Medulla oblongata (tissue), 1 donor: ENCODE data around the gene LGR4.
"Not testable (repeated sequence)": the region's sequence is repeated elsewhere in the genome, so short reads cannot be mapped to it uniquely, and the experiment has no call there.

Experiments
- DNase-seq: peaks from one replicate; pipeline ENCODE4 v3.0.0-alpha.2; 2015; ENCODE audit errors: extremely low spot score

LGR4 gene

GRCh38 chr11:27459191-27459590, 13.4 kb downstream of the LGR4 start:
- DNase-seq: no peak

- DNase-seq: no peak
Measured at GRCh38 chr11:27458182-27458581, 14.4 kb downstream of the LGR4 start.

GRCh38 chr11:27456795-27457329, 15.7 kb downstream of the LGR4 start:
- no peak for DNase-seq

- no peak for DNase-seq
Measured at GRCh38 chr11:27456140-27456794, 16.3 kb downstream of the LGR4 start.

- no peak for DNase-seq
Measured at GRCh38 chr11:27455667-27456066, 16.9 kb downstream of the LGR4 start.

GRCh38 chr11:27453701-27454100, 18.9 kb downstream of the LGR4 start:
- no peak for DNase-seq

GRCh38 chr11:27452147-27452546, 20.4 kb downstream of the LGR4 start:
- no peak for DNase-seq

GRCh38 chr11:27451244-27451965, 21.2 kb downstream of the LGR4 start:
- no peak for DNase-seq

GRCh38 chr11:27448184-27448540, 24.4 kb downstream of the LGR4 start:
- DNase-seq: not testable (repeated sequence)

- DNase-seq: no peak
Measured at GRCh38 chr11:27447288-27448183, 25.1 kb downstream of the LGR4 start.

GRCh38 chr11:27445625-27446024, 27.0 kb downstream of the LGR4 start:
- DNase-seq: no peak

GRCh38 chr11:27444801-27445215, 27.8 kb downstream of the LGR4 start:
- no peak for DNase-seq

- DNase-seq: peak; percentile 91
Measured at GRCh38 chr11:27443746-27444507, 28.7 kb downstream of the LGR4 start.

GRCh38 chr11:27443227-27443626, 29.4 kb downstream of the LGR4 start:
- no peak for DNase-seq

- no peak for DNase-seq
Measured at GRCh38 chr11:27440090-27440489, 32.5 kb downstream of the LGR4 start.

GRCh38 chr11:27438595-27438981, 34.0 kb downstream of the LGR4 start:
- DNase-seq: no peak

- DNase-seq: no peak
Measured at GRCh38 chr11:27437829-27438594, 34.6 kb downstream of the LGR4 start.

GRCh38 chr11:27436916-27437315, 35.7 kb downstream of the LGR4 start:
- DNase-seq: no peak

GRCh38 chr11:27433742-27434141, 38.8 kb downstream of the LGR4 start:
- DNase-seq: no peak

- DNase-seq: no peak
Measured at GRCh38 chr11:27431808-27432207, 40.8 kb downstream of the LGR4 start.
